HG02798 (cell line): ENCODE measurements around the gene MAIP1.

Experiments
- ATAC-seq: cut with Tn5 transposase; IDR thresholded peaks from one replicate; pipeline ENCODE4 v1.9.1; 2021; ENCODE audit warnings: mild to moderate bottlenecking; ENCODE audit not compliant: unreplicated experiment, poor library complexity

Gene MAIP1

DNA sequence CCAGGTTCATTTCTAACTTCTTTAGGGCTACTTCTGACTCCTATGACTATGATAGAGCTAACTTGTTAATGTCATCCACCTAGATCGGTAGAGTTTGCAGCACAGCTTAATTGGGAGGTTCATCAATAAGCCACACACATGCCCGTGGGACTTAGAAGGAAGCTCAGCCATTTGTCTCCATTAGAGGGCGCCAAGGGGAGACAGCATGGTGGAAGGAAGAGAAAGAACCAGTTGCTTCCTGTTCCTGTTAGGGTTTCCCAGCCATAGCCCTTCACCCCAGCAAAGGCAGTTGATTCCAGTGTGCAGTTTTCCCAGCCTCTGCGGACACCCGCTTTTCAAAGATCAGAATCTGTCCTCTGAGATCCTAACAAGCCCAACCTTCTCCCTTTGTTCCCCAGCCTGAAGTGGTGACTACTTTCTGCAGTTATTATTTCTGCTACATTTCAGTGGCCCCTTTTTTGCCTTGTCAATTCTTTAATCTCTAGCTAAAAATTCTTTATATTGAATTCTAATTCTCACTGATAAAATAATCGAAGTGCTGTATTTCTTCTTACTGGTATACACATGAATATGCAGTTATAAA, 30.3 kb downstream of the MAIP1 start:
- ATAC-seq: peak; percentile 84

DNA sequence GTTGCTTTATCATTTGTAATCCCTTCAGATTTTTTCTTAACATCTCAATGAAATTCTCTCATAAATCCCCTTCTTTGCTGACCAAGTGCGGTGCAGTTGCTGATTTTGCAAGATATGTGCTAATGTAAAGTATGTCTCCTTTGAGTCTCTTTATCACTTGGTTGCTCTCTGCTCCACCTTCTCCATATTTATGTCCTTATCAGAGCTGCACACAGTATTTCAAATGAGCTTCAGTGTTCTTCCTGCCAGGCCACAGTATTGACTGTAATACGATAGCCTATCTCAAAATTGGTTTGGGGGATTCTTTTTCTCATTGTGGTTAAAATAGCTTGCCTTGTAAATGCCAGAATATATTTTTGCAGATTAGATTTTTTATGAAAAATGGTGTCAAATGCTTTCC, 32.2 kb downstream of the MAIP1 start:
- ATAC-seq: no peak

DNA sequence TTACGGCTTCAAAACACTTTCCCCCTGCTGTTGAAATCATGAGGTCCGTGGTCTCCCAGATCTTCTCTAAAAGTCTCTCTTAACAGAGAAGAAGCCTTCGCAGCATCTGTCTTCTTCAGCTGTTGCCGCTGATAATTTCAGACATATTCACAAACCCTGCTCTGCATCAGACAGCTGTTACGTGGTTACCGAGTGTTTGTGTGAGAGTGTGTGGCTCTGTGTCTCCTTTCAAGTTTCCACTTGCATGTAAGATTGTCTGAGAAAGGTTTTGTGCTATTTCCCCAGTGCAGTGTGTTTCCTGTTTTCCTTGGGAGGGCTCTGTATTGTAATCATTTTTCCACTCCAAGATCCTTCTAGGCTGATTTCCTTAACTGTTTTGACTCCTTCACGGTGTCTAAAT, 32.8 kb downstream of the MAIP1 start:
- ATAC-seq: no peak

DNA sequence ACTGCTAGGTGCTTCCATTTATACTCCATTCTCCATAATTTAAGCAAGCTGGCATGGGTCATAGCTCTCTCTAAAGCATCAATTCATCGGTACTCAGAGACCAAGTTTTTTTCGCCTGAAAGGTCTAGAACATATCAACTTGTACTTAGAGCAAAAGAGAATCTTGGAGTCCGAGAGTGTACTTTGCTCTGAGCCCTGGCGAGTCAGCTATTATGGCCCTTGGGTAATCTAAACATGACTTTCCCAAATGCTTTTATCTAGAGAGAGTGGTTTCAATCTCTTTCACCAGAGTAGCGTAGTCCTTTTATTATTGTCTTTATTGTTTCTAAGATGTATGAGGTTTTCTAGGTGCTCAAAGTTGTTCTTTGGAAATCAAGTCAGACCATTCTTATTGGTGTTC, 34.4 kb downstream of the MAIP1 start:
- no peak for ATAC-seq

DNA sequence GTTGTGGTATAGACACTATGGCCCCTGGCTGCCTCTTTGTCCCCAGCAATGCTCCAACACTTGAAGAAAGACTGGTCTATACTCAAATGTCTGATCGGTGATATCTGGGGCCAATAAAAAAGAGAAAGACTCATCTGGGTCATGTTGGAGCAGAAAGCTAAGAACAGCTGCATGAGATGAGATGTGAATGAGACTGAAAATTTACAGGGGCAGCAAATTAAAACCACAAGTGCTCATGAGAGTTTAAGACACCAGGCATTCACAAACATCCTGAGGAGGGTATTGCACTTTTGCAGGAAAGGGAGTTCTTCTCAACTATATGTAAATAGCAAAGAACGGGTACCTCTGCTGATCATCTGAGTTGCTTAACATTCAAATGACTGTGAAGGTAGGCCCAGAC, 36.3 kb downstream of the MAIP1 start:
- no peak for ATAC-seq

DNA sequence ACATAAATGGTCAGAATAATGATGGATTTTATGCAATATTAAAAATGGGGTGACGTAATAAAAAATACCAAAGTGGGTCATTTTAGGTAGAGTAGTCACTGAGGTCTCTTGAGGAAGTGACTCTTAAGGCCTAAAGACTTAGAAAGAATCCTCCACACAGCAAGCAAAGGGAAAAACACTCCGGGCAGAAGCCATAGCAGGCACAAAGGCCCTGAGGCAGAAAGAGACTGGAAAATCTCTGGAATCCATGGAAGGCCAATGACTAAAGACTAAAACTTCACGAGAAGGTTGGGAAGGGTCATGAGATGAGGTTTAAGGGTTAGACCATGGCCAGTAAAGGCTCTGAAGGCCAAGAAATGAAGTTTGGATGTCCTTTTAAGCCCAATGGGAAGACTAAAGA, 36.9 kb downstream of the MAIP1 start:
- ATAC-seq: no peak

DNA sequence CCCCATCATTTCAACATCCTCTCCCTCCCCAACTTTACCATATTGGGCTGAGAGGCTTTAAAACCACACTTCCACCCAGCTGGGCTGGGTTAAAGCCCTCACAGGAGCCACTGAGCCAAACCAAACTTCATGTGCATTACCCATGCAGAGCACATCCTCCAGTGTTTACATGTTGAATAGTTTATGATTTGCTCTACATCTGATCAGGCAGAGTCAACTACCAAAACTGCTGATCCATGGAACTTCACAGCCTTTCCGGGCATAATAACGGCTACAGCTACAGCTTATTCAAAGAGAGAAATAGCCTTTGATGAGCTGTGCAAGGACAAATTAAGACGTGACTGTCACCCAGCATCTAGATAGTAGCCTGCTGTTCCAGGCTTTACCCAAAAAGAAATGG, 39.0 kb downstream of the MAIP1 start:
- no peak for ATAC-seq

DNA sequence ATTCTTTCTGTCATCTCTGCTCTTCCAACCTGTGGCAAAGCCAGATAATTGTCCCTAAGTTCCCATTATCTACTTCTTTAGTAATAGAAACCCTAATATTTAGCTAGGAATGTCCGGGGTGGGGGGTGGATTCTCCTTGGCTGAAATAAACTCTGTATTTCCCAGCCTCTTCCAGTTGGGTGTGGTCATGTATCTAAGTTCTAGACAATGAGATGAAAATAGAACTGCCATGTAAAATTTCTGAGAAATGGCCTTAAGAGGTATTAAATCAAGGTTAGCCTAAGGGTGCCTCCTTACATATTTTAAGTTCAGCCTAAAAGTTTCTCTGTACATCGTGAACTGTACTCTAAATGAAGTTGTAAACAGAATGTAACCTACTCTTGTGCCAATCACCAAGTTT, 39.5 kb downstream of the MAIP1 start:
- ATAC-seq: no peak

DNA sequence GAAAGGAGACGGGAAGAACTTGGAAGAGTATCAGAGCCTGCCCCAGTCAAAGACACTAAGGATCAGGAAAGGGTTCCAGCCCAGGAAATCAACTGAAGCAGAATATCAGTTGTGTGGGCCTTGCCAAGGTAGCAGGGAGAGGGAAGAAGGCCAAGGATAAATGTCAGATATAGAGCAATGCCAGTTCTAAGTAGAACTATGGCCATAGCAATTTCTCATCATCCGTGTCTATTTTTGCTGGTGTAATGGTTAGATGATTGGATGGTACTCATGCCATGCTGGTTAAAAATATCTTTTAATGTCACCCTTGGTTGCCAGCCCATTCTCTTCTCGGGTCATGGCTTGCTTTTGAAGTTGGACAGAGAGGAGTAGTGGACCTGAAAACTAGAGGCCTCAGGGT, 41.9 kb downstream of the MAIP1 start:
- no peak for ATAC-seq

DNA sequence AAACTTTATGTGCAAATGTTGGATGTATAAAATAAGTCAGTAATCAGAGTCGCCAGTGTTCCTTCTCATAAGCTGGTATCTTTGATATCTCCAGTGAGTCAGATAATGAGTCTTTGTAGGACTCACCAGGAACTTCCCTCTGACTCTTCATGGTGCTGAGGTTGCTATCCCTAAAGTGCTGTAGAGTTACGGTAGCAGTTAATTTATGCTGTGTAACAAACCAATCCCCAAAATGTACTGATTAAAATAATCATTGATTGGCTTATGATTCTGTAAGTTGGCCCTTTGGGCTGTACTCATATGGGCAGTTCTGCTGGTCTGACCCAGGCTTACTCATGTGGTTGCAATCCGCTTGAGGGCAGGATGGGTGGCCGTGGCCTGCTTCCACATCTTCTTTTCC, 43.8 kb downstream of the MAIP1 start:
- ATAC-seq: no peak

DNA sequence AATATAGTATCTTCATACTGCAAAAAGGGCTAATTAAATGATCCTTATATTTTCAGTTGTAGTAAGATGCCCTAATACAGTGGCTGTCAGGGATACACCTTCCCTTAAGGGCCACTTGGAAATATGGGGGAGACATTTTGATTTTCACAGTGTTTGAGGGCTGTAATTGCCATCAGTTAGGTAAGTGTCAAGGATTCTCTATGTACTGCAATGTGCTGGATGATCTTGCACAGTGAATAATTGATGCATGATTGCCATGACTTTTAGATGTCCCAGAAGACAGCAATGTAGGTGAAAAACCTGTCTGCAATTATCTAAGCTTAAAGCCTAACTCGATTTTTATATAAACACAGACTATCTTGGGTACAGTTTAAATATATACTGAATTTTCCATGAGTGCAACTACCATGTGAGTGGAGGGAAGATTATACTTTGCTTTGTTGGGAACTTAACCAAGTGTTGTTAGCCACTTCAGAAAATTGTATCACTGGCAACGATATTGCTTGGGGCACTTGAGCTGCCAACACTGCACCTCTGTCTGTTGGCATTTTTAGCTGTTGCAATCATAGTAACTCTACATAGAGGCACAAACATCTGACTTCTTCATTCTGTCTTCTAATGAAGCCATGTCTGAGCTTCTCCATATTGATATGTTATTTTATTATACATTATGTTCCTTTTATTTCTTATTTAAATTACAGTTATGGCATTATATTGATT, 45.2 kb downstream of the MAIP1 start:
- no peak for ATAC-seq

DNA sequence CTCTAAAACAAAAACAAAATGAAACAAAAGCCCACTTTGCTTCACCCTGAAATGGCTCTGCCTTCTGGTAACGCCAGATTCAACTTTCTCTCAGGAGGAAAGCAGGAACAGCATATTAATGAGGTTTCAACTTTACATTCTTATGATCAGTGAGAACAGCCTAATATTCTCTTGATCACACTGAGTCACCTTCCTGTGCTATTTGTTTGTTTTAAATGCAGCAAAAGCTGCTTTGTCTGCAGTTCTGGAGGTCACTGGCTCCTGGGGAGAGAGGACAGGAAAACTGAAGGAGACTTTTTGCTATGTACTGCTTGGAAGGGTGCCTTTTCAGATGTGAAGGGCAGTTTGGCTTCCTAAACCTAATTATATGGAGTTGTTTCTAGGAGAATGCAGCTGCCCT, 48.1 kb downstream of the MAIP1 start:
- no peak for ATAC-seq

DNA sequence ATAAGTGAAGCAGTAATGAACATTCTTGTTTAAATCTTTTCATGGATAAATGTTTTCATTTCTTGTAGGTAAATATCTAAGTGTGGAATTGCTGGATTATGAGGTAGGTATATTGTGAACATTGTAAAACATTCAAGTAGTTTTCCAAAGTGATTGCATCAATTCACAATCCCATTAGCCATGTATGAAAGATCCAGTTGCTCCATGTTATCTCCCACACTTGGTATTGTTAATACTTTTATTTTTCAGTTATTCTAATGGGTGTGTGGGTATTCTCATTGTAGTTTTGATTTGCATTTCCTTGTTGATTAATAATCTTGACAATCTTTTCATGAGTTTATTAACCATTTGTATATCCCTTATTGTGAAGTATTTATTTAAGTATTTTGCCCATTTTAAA, 50.3 kb downstream of the MAIP1 start:
- no peak for ATAC-seq

DNA sequence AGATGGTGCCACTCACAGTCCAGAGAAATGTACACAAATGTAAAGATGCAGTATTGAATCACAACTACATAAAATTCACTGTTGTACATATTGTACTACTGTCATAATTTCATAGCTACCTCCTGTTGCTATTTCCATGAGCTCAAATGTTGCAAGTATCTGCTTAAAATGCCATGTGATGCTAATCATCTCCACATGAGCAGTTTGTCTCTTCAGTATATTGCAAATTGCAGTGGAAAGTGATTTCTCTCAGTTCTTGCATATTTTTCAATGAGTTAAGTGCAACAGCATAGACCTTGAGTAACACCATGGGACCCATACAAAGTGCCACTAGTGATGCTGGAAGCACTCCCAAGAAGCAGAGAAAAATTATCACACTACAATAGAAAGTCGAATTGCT, 51.9 kb downstream of the MAIP1 start:
- ATAC-seq: no peak

DNA sequence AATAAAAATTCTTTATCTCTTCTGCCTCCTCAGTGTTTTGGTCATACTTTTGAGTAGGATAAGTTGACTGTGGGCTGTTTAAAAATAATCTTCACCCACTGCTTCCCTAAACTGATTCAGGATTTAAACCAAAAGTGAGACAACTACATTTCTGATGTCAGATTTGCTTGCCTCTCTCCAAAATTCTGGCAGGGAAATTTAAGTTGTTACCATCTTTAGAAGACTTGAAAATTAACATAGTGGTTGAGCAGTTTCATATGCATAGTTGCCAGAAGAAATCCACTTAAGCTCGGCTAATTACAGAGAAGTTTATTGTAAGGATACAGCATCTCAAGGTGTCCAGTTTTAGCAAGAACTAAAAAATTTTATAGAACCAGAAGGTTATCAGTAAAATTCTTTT, 57.0 kb downstream of the MAIP1 start:
- ATAC-seq: no peak
